Measurements from ENCODE around the gene TFDP1.

TFDP1 gene

GRCh38 chr13:113630804-113631203 lies 46.3 kb downstream of the TFDP1 start:
- H3K27ac Mint-ChIP-seq: no peak overlapping the region
- peaks cover 3% of the 10 kb centered on the region for H3K27me3 Mint-ChIP-seq (ENCODE audit: low read depth)
- H3K36me3 Mint-ChIP-seq (ENCODE audit: low read depth): peaks cover 61% of the 10 kb centered on the region
- H3K4me1 Mint-ChIP-seq: no peaks in the 10 kb centered on the region
- no peak overlapping the region for H3K4me3 Mint-ChIP-seq
- TF ChIP-seq CTCF (IDR thresholded peaks at IDR 0.05; ENCODE audit: unreplicated experiment in 3 of 3): no peak
- no peaks in the 10 kb centered on the region for H3K9me3 Mint-ChIP-seq

GRCh38 chr13:113631341-113632095 lies 47.0 kb downstream of the TFDP1 start:
- Mint-ChIP-seq H3K4me1 (no peaks in the 10 kb centered on the region), H3K36me3 (ENCODE audit: low read depth) (peaks cover 61% of the 10 kb centered on the region), H3K9me3 (no peaks in the 10 kb centered on the region), H3K27ac (no peak overlapping the region), H3K4me3 (no peak overlapping the region), H3K27me3 (ENCODE audit: low read depth) (no peaks in the 10 kb centered on the region)
- no peak for TF ChIP-seq CTCF (IDR thresholded peaks at IDR 0.05; ENCODE audit: unreplicated experiment in 3 of 3)

- Mint-ChIP-seq H3K36me3 (ENCODE audit: low read depth) (peaks cover 65% of the 10 kb centered on the region), H3K4me3 (no peak overlapping the region), H3K27ac (no peak overlapping the region), H3K27me3 (ENCODE audit: low read depth) (no peaks in the 10 kb centered on the region), H3K4me1 (no peaks in the 10 kb centered on the region), H3K9me3 (no peaks in the 10 kb centered on the region)
- TF ChIP-seq CTCF (IDR thresholded peaks at IDR 0.05; ENCODE audit: unreplicated experiment in 3 of 3): no peak
Observed at GRCh38 chr13:113632706-113633484, 48.3 kb downstream of the TFDP1 start.

GRCh38 chr13:113633485-113633873 lies 48.9 kb downstream of the TFDP1 start:
- Mint-ChIP-seq H3K4me3 (no peak overlapping the region), H3K9me3 (no peaks in the 10 kb centered on the region), H3K27me3 (ENCODE audit: low read depth) (no peaks in the 10 kb centered on the region), H3K27ac (no peak overlapping the region), H3K4me1 (no peaks in the 10 kb centered on the region), H3K36me3 (ENCODE audit: low read depth) (peaks cover 66% of the 10 kb centered on the region)
- no peak for TF ChIP-seq CTCF (IDR thresholded peaks at IDR 0.05; ENCODE audit: unreplicated experiment in 3 of 3)

- Mint-ChIP-seq H3K9me3 (no peaks in the 10 kb centered on the region), H3K27me3 (ENCODE audit: low read depth) (no peaks in the 10 kb centered on the region), H3K36me3 (ENCODE audit: low read depth) (peaks cover 72% of the 10 kb centered on the region), H3K4me3 (no peak overlapping the region), H3K27ac (no peak overlapping the region), H3K4me1 (no peaks in the 10 kb centered on the region)
- TF ChIP-seq CTCF (IDR thresholded peaks at IDR 0.05; ENCODE audit: unreplicated experiment in 3 of 3): no peak
Observed at GRCh38 chr13:113634279-113635047, 49.9 kb downstream of the TFDP1 start.

Measured in nephron (organoid).